GM23248 (cell line): Measurements from ENCODE around the gene PCBP3.

ENCODE experiments used
- EZH2 ChIP-seq: fragments of 200-600 bp; sonication (generic); IDR thresholded peaks from 2 replicates; pipeline ENCODE4 v1.6.1; 2018; ENCODE audit warnings: antibody characterized with exemption, mild to moderate bottlenecking; ENCODE audit not compliant: insufficient read depth, poor library complexity, severe bottlenecking
- EZH2phosphoT487 ChIP-seq: fragments of 200-600 bp; sonication (generic); IDR thresholded peaks from 2 replicates; pipeline ENCODE4 v1.6.1; 2018; ENCODE audit warnings: antibody characterized with exemption, moderate library complexity, mild to moderate bottlenecking, low read depth; ENCODE audit not compliant: insufficient read depth

DNA sequence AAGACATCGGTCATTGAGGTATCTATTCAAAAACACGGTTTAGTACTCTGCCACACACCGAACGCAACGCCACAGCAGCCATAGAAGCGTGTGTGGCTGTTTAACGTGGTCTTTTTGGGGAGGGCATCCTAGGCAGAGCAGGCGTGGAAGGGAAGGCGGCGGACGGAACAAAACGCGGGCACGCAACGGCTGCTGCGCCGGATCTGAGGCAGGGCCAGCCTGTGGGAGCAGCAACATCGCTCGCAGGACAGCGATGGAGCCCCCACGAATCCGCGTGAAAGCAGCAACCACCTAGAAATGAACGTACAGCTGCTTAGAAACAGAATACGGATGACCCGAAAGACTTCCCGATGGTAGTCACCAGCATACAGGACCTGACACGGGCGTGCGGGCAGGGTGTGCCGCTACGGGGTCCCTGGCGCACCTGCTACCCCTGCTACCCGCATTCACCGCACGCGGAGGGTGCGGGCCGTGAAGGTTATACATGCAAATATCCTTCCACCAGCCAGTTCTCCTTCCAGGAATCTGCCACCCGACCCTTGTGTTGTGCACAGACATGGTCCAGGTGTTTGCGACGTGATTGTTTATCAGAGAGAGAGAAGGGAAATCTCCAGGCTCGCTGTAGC, 223.6 kb downstream of the PCBP3 start:
- TF ChIP-seq EZH2 (no peak), EZH2phosphoT487 (no peak)
